Testis (tissue), 2 donors: ENCODE results near the gene ACAN.

ENCODE experiments used
- CTCF ChIP-seq, 3 experiments: fragments of 450-650 bp in 2 of 3; fragments of 200-600 bp in 1 of 3; sonication (generic) in 1 of 3; IDR thresholded peaks; one replicate each; pipeline ENCODE4 v1.5.1; 2016 to 2019; ENCODE audit warnings: antibody characterized with exemption in 3 of 3, mild to moderate bottlenecking in 2 of 3, moderate library complexity in 1 of 3
- POLR2A ChIP-seq: fragments of 450-650 bp; IDR thresholded peaks from one replicate; pipeline ENCODE4 v1.6.1; 2017; ENCODE audit warnings: antibody characterized with exemption, mild to moderate bottlenecking, moderate library complexity

DNA sequence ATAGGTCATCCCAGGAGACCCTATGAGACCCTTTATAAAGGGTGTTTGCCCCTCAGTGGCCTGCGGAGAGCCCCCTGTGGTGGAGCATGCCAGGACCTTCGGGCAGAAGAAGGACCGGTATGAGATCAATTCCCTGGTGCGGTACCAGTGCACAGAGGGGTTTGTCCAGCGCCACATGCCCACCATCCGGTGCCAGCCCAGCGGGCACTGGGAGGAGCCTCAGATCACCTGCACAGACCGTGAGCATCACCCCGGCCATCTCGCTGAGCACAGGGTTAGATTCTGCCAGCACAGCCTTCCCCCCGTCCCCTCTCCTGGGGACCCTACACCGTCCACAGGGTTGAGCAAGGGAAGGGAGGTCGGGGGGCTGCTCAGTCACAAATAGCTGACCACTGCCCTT is 70.5 kb downstream of the ACAN start:
- no peak for TF ChIP-seq POLR2A
- TF ChIP-seq CTCF (IDR thresholded peaks at IDR 0.05) = no peak
